Measurements from ENCODE around the gene SLC12A5.

SLC12A5 gene

DNA sequence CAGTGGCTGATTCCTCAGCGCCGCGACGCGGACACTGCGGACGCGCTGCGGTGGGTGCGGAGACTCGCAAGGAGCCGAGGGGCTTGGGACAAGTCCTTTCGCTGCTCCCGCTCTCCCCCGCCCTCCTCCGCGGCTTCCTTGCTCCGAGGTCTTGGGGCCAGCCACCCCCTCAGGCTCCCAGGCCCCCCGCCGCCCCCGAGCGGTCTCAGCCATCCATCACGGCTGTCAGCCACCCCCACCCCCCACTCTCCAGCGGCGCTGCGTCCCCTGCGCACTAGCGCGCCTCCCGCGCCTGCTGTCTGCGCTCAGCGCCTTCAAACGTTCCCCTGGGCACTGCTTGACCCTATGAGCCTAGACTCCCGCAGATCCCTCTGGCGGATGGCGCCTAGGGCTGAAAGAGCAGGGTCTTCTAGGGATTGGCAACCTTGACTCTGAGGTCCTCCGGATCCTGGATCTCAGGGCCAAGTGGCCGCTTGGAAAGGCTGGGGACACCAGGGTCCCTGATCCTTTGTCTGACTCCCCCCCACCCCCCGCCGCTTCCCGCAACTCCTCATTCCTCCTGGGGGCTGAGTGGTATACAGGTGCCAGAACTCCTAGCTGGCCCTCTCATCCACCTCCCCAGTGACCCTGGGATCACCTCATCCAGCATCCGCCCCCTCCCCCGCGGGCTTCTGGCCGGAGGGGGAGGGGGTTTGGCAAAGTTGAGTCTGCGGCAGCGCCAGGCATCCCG is 1.4 kb downstream of the SLC12A5 start:
- DNase-seq, result no peak

DNA sequence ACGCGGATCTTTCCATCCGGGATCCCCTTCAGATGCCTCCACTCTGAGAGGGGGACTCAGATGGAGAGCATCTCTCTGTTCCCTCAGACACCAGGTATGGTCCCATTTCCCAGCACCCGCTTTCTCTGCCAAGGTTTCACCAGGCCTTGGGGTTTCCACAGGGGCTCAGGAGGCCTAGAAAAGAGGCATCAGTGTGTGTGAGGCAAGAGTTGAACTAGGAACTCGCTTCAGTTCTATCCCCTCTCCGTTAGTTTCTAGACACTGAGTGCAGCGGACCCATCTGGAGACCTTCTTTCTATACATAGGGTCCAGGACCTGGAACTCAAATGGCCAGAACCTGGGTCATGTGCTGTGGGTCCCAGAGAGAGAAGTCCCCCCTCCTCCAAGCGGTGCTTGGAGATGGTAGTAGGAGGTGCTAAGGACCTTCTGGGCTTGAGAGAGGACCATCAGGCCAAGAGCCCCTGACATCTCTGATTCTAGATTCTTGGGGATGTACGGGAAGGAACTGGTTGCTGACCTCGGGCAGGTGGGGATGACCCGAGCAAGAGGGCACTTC is 2.1 kb downstream of the SLC12A5 start:
- DNase-seq, result no peak

DNA sequence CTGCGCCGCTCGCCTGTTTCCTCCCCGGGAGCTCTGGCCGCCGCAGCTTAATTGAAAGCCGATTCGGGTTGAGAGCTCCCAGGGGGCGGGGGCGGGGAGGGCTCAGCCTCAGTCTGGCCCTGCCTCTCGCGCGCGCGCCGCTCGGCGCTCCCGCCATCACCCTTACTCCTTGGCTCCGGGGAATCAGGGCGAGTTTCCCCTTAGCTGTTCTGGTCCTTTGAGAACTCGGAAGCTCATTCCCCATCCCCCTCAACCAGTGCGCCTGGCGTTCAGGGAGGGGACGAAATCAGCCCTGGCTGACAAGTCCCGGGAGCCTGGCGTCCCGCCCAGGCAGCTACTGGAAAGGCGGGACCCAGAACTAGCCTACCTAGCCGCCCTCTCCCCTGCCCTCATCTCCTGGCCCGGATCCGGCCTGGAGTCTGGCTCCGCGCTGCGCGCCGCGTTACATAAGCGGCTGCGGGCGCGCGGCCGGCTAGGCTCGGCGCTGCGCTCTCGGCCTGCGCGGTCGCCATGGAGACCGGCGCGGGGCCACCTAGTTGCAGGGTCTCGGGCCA is 2.8 kb downstream of the SLC12A5 start:
- no peak for DNase-seq

DNA sequence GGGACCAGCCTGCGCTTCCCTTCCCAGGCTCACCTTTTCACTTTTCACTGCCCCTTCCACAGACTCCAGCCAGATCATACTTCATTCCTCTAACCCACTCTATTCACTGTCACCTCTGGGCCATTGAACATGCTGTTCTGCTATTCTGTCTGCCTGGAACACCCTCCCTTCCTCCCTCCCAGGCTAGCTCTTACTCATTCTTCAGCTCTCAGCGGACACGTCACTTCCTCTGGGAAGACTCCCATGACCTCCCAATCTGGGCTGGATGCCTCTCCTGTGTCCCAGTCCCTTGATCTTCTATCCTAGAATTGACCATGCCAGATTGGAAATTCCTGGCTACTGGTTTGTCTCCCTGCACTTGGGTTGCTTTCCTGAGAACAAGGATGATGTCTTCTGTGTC is 5.0 kb downstream of the SLC12A5 start:
- DNase-seq, result no peak

DNA sequence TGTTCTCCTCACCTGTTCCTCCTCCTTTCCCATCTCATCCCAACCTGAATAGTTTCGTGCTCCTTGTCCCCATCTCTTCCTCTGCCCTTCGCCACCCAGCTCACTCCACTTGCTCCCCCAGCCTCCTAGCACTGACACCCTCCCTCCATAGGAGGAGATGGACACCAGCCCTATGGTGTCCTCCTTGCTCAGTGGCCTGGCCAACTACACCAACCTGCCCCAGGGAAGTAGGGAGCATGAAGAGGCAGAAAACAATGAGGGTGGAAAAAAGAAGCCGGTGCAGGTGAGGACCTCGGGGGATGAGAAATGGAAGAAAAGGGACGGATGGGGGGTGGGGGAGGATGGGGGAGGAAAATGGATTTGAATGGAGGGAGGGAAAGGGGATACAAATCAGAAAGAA is 6.2 kb downstream of the SLC12A5 start:
- DNase-seq, result no peak

DNA sequence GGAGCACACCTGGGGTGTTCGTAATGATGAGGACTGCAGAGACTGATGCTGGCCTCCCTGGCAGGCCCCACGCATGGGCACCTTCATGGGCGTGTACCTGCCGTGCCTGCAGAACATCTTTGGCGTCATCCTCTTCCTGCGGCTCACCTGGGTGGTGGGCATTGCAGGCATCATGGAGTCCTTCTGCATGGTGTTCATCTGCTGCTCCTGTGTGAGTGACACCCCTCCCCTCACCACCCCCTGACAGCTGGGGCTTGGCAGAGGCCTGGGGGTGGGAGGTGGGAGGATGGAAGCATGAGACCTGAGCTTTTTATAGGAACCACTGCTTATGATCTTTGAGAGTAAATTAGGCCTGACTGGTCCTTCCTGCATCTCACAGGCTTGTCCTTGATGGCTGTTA is 6.7 kb downstream of the SLC12A5 start:
- DNase-seq, result no peak

DNA sequence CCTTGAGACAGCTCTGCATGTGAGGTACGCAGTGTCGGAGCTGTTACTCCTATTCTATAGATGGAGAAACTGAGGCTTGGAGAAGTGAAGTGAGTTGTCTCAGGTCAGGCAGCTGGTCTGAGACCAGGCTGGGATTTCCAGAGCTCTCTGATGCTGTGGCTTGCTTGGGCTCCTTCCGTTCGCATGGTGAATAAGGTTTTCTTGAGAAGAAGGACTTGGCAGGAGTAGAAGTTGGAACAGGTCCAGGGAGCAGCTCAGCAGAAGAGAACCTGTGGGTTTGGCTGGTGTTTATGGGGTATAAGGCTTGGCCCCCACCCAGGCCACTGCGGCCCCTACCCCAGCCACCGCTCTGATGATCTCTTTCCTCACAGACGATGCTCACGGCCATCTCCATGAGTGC is 7.4 kb downstream of the SLC12A5 start:
- DNase-seq, result no peak

DNA sequence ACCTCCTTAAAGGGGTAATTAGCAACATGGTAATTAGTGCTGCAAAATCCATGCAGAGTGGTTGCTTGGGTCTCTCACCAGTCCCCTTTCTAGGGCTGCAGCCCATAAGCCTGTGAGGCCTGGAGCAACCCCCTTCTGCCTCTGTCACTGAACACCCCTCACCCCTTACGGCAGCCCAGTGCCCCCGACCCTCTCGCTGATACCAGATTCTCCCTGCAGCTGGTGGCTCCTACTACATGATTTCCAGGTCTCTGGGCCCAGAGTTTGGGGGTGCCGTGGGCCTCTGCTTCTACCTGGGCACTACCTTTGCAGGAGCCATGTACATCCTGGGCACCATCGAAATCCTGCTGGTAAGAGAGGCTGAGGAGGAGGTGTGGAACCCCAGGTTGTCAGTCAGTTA is 8.0 kb downstream of the SLC12A5 start:
- DNase-seq, result no peak

DNA sequence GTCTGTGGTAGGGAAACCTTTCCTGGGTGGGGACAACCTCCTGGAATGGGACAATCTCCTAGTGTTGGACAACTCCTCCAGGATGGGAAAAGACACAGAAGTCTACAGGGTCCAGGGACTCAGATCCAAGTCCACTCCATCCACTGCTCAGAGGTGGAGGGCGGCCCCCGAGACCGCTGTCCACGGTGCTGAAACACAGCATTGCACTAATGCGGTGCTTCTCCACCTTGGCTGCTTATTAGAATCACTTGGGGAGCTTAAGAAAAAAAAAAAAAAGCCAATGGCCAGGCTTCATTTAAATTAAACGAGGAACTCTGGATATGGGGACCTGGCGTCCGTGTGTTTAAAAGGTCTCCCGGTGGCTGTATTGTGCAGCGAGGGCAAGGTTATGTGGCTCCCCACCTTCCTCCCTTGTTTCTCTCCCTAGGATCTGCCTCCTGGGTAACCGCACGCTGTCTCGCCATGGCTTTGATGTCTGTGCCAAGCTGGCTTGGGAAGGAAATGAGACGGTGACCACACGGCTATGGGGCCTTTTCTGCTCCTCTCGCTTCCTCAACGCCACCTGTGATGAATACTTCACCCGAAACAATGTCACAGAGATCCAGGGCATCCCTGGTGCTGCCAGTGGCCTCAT is 12.0 kb downstream of the SLC12A5 start:
- peak in 1 of 2 experiments; percentile 26 for DNase-seq

DNA sequence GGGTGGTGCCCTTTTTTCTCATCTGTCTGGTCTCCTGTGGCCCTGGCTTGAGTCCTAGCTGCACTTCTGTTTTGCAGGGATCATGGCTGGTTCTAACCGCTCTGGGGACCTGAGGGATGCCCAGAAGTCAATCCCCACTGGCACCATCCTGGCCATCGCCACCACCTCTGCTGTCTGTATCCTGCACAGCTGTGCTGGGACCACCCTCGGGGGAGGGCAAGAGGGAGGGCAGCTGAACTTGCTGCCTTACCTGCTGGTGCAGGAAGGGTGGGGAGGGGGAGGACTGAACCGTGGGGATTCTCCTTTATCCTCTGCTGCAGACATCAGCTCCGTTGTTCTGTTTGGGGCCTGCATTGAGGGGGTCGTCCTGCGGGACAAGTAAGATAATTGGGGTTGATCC is 14.5 kb downstream of the SLC12A5 start:
- DNase-seq, result no peak

DNA sequence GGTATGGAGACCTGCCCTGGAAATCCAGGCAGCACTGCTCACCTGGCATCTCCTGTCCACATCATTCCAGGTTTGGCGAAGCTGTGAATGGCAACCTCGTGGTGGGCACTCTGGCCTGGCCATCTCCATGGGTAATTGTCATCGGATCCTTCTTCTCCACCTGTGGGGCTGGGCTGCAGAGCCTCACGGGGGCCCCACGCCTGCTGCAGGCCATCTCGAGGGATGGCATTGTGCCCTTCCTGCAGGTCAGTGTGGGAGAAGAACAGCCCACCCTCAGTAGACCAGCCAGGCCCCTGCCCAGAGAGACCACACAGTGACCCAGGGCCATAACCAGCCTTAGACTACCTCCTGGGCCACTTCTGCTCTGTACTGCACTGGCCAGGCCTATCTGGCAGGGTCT is 15.9 kb downstream of the SLC12A5 start:
- DNase-seq, result no peak

DNA sequence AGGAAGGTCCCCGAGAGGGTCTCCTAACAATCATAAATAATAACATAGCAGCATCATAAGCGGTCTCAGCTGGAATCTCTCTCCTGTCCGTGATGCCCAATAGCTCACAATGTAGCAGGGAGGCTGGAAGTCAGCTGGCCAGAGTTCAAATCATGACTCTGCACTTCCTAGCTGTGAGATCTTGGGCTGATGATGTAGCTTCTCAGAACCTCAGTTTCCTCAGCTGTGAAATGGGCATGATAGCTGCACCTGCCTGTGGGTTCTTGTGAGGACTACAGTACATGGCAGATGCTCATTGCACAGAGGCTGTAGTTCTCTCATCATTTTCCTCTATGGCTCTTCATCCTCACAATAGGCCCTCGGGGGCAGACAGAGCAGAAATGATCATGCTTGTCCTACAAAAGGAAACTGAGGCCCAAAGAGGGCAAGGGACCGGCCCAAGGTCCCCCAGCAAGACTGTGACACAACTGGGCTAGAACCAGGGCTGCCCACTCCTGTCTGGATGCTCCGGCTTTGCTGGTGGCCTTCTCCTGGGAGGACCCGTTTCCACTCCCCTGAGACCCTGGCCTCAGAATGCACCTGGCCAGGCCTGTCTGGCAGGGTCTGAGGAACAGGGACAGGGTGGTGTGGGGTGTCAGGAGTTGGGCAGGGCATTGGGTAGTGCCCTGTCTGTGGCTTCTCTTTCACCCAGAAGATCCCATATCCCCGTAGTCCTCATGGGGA is 17.7 kb downstream of the SLC12A5 start:
- DNase-seq, result no peak

DNA sequence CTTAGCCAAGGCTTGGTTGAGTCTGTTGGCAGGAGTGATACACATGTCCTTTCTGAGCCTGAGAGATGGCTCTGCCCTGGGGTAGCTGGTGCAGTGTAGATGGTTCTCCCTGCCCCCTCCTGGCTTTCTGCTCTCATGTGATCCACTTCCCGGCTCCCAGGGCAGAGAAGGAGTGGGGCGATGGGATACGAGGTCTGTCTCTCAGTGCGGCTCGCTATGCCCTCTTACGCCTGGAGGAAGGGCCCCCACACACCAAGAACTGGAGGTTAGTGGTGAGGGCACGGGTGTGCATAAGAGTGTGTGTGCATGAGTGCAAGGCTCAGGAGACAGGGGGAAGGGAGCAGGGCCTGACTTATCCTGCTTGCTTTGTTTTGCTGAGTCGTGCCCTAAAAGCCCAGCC is 18.8 kb downstream of the SLC12A5 start:
- DNase-seq, result no peak

DNA sequence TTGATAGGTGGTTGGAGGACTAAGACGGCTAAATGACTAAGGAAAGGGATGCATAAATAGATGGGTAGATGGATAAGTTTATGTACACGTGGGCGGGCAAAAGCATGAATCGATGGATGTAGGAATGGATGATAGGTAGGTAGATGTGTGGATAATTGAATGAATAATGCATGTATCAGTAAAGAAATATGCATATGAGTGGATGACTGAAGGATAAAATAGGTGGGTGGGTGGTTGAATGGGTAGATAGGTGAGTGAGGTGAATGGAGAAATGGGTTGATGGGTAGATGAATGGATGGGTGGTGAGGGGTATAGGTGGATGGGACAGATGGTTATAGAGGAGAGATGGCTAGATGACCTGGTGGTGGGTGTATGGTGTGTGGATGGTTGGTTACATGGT is 20.2 kb downstream of the SLC12A5 start:
- DNase-seq, result no peak

DNA sequence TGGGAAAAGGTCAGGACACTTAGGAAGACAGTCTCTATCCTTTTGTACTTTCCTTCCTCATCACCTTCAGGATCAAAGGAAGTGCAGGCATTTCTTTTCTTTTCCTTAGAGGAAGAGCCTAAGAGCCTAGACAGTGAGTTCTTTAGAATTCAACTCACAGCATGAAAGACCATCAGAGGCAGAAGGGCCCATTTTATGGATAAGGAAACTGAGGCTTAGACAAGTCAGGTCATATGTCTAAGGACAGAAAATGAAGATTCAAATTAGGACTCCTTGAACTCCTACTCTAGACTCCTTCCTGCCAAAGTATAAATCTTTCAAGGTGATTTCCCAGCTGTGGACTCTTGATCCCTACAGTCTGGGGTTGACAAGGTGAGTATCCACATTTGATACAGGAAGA is 20.8 kb downstream of the SLC12A5 start:
- no peak for DNase-seq

DNA sequence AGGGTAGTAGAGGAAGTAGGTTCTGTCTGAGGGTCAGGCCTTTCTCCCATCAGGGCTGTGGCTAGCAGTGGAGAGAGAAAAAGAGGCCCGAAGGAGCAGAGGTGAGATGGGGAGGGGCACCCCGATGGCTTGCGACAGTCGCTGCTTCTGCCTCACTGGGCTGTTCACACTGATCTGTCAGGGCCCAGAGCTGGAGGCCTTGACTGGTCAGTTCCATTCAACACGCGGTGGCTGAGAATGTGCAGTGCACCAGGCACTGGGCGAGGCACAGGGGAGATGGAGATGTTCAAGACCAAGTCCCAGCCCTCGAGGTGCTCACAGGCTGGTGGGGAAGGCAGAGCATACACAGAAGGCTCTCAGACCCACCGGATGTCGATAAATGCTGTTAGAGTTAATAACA is 21.4 kb downstream of the SLC12A5 start:
- no peak for DNase-seq

DNA sequence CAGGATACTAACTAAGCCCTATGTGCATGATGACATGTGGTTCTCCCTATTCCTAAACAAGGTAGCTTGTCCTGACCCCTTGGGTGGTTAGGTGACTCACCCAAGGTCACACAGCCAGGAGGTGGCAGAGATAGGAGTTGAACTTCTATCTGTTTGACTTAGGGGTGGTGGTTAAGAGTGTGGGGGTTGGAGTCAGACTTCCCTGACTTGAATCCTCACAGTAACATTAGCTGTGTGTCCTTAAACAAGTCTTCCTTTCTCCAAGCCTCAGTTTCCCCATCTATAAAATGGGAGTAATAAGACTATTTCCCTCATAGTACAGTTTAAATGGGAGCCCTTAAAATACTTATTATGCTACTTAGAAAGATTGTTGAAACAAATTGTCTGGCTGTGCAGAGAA is 21.9 kb downstream of the SLC12A5 start:
- DNase-seq, result no peak

DNA sequence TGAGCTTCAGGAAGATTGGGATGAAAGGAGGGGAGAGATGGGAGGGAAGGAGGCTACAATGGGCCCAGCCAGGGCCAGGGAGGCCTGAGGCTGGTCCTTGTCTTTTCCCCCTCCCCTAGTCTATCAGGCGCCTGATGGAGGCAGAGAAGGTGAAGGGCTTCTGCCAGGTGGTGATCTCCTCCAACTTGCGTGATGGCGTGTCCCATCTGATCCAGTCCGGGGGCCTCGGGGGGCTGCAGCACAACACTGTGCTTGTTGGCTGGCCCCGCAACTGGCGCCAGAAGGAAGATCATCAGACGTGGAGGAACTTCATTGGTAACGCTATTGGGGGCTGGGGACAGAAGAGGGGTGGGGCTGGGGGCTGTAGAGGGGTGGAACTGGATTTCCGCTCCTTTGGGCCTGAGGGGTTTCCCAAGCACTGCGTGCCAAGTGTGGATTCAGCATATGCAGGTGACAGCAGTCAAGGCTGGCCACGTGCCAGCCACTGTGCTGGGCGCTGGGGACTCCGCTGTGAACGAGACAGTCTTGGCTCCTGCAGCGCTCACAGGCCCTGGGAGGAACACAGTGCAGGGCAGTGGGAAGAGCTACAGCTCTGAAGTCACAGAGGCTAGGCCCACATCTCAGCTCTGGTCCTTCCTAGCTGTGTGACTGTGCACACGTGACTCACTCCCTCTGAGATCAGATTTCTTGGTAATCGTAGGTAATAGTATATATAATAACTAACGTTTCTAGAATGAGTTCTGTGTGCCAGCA is 22.7 kb downstream of the SLC12A5 start:
- DNase-seq, result no peak

DNA sequence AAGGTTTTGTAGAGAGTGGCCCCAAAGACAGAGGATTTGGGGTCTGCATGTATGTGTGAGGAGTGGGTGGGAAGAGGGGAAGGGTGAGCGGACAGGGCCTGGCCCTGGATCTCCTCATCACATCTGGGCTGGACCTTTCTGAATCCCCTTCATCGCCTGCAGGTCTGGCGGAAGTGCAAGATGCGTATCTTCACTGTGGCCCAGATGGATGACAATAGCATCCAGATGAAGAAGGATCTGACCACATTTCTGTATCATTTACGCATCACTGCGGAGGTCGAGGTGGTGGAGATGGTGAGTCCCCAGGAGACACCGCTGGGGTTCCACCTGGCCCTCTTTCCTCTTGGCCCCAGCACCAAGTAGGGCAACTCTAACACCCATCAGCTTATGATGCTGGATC is 24.4 kb downstream of the SLC12A5 start:
- DNase-seq, result no peak

DNA sequence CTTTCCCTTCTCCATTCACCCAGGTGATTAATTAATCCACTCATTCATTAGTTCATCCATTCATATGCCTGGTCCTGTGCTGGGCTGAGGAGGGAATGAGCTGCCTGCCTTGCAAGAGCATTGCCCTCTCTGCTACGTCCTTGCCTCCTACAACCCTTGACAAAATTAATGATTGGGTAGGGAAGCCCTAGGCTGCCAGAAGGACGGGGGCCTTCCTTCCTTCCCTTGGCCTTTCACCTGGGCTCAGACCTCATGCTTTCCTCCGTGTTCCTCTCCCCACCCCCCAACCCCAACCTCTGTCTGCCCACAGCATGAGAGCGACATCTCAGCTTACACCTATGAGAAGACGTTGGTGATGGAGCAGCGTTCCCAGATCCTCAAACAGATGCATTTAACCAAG is 25.6 kb downstream of the SLC12A5 start:
- DNase-seq, result no peak

DNA sequence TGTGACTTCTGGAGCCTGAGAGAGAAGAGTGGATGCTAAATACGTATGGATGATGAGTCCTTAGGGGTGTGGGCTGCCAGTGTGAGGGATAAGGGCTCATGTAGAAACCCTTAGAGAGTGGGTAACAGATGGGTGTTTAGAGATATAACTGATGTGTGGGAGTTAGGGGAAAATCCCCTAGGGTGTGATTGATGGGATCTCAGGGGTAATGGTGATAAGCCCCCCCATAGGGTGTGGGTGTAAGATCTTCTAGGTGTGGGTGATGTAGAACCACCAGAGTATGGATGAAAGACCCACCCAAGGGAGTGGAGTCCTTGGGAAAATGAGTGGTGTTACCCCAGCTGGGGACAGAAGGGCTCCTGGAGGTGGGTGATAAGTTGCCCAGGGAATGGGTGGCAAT is 26.3 kb downstream of the SLC12A5 start:
- no peak for DNase-seq

DNA sequence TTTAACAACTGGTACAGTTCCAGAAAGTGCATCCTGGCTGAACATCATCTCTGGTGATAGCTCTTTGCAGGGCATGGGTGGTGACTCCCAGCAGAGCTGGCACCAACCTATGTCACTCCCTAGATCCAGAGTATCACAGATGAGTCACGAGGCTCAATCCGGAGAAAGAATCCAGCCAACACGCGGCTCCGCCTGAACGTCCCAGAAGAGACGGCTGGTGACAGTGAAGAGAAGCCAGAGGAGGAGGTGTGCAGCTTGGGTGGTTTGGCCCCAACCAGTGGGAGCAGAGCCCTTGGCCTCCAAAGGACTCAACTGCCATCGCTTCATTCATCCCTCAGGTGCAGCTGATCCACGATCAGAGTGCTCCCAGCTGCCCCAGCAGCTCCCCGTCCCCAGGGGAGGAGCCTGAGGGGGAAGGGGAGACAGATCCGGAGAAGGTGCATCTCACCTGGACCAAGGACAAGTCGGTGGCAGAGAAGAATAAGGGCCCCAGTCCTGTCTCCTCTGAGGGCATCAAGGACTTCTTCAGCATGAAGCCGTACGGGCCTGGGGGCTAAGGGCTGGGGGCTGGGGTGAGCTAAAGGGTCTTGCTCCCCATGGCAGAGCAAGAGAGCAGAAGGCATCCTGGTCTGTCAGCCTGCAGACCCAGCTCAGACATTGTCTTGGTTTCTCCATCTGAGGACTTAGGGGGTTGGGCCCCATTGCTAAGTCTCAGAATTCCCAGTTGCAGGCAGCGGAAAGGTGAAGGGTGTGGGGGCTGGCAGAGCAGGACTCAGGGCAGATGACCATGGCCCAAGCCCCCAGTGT is 27.2 kb downstream of the SLC12A5 start:
- DNase-seq, result no peak
